ENCODE data around the gene UPF1.

- TF ChIP-seq EGR1 (IDR thresholded peaks at IDR 0.05) (no peak), NFIC (IDR thresholded peaks at IDR 0.05) (no peak), FOXM1 (IDR thresholded peaks at IDR 0.05; ENCODE audit: borderline replicate concordance, low read depth) (no peak), RAD21 (IDR thresholded peaks at IDR 0.05; ENCODE audit: low read depth) (no peak), TAF1 (IDR thresholded peaks at IDR 0.05; ENCODE audit: low read depth) (no peak)
- TF ChIP-seq, protein P1, sequence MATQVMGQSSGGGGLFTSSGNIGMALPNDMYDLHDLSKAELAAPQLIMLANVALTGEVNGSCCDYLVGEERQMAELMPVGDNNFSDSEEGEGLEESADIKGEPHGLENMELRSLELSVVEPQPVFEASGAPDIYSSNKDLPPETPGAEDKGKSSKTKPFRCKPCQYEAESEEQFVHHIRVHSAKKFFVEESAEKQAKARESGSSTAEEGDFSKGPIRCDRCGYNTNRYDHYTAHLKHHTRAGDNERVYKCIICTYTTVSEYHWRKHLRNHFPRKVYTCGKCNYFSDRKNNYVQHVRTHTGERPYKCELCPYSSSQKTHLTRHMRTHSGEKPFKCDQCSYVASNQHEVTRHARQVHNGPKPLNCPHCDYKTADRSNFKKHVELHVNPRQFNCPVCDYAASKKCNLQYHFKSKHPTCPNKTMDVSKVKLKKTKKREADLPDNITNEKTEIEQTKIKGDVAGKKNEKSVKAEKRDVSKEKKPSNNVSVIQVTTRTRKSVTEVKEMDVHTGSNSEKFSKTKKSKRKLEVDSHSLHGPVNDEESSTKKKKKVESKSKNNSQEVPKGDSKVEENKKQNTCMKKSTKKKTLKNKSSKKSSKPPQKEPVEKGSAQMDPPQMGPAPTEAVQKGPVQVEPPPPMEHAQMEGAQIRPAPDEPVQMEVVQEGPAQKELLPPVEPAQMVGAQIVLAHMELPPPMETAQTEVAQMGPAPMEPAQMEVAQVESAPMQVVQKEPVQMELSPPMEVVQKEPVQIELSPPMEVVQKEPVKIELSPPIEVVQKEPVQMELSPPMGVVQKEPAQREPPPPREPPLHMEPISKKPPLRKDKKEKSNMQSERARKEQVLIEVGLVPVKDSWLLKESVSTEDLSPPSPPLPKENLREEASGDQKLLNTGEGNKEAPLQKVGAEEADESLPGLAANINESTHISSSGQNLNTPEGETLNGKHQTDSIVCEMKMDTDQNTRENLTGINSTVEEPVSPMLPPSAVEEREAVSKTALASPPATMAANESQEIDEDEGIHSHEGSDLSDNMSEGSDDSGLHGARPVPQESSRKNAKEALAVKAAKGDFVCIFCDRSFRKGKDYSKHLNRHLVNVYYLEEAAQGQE (IDR thresholded peaks at IDR 0.05; ENCODE audit: low read depth), result no peak
Measured at GRCh38 chr19:18833849-18834643, 2.3 kb downstream of the UPF1 start.
